GM08714 (cell line): Measurements from ENCODE around the gene DAND5.
A peak's percentile ranks its signal among the peaks of the same experiment; 100 is the strongest.

Experiments
- H3K4me3 ChIP-seq: fragments of 200-500 bp; sonication (Bioruptor generic); 2 replicates; pipeline ENCODE4 v1.5.1; 2014; ENCODE audit warnings: mild to moderate bottlenecking, low read length, inconsistent platforms
- ZNF274 ChIP-seq: IDR thresholded peaks from 2 replicates; pipeline ENCODE4 v1.6.1; 2012; ENCODE audit warnings: mild to moderate bottlenecking, low read depth, low read length

Gene DAND5

GRCh38 chr19:13020002-13020414 lies 50.6 kb downstream of the DAND5 start:
- no peak for TF ChIP-seq ZNF274
- no peak overlapping the region for H3K4me3 ChIP-seq

- peak overlapping the region; percentile 22; the same call in 1 of the 2 replicates for H3K4me3 ChIP-seq
- TF ChIP-seq ZNF274, result no peak
These were observed 52.9 kb downstream of the DAND5 start for GRCh38 chr19:13022111-13022858.

GRCh38 chr19:13022859-13023636 lies 53.7 kb downstream of the DAND5 start:
- no peak for TF ChIP-seq ZNF274
- peak overlapping the region; percentile 22; the same call in 1 of the 2 replicates for H3K4me3 ChIP-seq

- TF ChIP-seq ZNF274, result no peak
- peak overlapping the region; percentile 22; the same call in 1 of the 2 replicates for H3K4me3 ChIP-seq
These were observed 54.3 kb downstream of the DAND5 start for GRCh38 chr19:13023656-13024055.
